Stimulated activated CD4-positive, alpha-beta T cell treated with anti-CD3 and anti-CD28 coated beads, Interleukin-12 subunit alpha, Interleukin-12 subunit beta, amount 100 ng/mL, for 48 hours (primary cell): Measurements from ENCODE around the gene CCDC138.
"Not testable (repeated sequence)": the region's sequence is repeated elsewhere in the genome, so short reads cannot be mapped to it uniquely, and the experiment has no call there.

Source experiments
- DNase-seq, 3 donors: peaks; one replicate each; pipeline ENCODE4 v3.0.0-alpha.2; 2020; ENCODE audit warnings: low read depth in 2 of 3, low spot score in 1 of 3

Gene CCDC138

DNA sequence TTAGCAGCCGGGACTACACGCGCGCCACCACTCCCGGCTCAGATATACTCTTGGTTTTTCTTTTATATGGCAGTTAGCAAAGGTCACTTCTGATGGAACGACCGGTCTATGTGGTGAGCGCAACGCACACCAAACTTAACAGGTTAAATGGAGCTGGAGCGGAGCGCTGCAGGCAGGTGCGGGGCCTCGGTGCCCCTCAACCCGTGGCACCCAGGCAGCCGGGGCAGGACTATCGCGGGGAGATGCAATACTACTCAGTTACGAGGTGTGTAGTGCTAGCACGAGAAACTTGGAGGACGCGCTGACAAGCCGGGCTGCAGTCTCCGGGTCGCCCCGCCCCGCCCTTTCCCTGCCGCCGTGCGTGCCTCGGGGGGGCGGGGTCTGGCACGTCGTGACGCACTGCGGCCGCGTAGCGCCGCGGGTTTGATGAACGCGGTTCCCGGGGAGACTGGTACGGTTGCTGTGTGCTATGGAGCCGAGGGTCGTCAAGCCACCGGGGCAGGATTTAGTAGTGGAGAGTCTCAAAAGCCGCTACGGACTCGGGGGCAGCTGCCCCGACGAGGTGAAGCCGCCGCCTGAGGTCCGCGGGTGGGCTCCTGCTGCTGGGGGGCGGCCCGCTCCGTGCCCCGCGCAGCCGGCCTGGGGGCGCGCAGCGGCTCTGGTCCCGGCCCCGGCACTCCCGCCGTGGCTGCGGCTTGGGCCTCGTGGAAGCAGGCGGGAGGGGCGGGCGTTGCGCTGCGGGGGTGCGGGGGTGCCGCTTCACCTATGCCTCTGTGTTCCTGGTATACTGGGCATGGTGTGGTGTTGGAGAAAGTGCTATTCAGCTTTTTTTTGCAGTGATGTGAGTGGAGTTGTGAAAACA lies at the start of gene CCDC138:
Gene CCDC138, plus strand, starts transcription at position 418 of the 862 bp plus-strand sequence. Its CDS starts 52 bp downstream, at position 470.
- peak; percentile 82 to 92 (median 87) for DNase-seq

GRCh38 chr2:108757973-108758372 lies 28.6 kb upstream of the CCDC138 start:
- not testable (repeated sequence) for DNase-seq

GRCh38 chr2:108762618-108763017 lies 24.0 kb upstream of the CCDC138 start:
- not testable (repeated sequence) for DNase-seq

GRCh38 chr2:108766671-108767070 lies 19.9 kb upstream of the CCDC138 start:
- not testable (repeated sequence) for DNase-seq

- not testable (repeated sequence) for DNase-seq
These were observed 18.7 kb upstream of the CCDC138 start for GRCh38 chr2:108767859-108768258.

- no peak for DNase-seq
These were observed 10.1 kb upstream of the CCDC138 start for GRCh38 chr2:108776475-108776874.

GRCh38 chr2:108778857-108779256 lies 7.7 kb upstream of the CCDC138 start:
- DNase-seq, result no peak

GRCh38 chr2:108786008-108786353 lies 590 bp upstream of the CCDC138 start:
- no peak for DNase-seq

DNA sequence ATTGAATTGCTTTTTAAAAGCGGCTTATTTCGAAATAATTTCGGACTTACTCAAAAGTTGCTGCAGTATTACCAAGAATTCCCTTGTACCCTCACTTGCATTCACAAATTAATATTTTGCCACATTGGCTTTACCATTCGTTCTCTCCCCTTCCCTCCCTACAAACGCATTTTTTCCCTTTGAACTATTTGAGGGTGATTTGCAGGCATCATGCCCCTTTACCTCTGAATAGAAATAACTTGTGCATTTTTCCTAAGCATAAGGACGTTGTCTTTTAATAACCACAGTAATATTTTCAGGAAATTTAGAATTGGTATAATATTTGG lies 608 bp downstream of the CCDC138 start:
- DNase-seq, result no peak

DNA sequence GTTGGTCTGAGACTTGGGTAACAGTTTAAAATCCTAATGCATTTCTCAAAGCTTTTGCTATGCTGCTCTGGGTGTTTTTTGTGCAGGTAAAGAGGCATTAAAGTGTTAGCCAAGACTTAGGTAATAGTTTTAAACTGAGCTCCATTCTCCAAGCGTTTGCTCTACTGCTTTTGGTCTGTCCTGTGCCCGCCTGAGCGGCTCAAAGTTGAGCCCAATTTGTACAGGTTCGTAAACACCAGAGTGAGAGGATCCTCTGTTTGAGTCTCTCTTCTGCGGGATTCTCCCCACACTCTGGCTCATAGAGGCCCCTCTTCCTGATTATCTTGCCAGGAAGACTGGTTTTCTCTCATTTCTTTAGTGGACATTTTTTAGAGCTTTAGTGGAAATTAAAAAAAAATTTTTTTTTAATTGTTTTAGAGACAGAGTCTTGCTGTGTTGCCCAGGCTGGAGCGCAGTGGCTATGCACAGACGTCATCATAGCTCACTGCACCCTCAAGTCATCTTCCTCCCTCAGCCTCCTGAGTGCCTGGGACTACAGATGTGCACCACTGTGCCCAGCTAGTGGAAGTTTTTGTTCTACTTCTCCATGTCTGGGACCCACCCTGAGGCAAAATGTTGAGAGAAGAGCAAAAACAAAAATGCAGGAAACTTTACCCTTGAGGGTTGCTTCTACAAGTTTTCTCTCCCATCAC lies 16.6 kb downstream of the CCDC138 start:
- no peak for DNase-seq

GRCh38 chr2:108805032-108805431 lies 18.5 kb downstream of the CCDC138 start:
- no peak for DNase-seq

DNA sequence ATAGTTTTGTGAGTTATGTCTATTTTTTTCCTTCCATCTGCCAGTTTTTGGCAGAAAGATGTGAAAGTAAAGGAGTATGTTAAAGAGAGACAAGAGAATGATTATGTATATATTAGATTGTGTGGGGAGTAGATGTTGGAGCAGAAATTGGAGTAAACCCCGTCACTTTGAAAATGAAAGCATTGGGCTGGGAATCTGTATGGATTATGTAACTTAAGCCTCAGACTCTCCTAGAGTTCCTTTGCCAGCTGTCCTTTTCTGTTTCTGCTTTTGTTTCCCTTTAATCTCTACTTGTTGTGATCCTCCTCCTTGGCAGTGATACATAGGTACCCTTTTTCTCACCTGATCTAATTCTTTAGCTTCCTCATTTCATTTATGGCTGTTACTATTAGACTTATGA lies 19.2 kb downstream of the CCDC138 start:
- no peak for DNase-seq

GRCh38 chr2:108806371-108807113 lies 20.0 kb downstream of the CCDC138 start:
- no peak for DNase-seq

- no peak for DNase-seq
These were observed 23.4 kb downstream of the CCDC138 start for GRCh38 chr2:108809936-108810335.

DNA sequence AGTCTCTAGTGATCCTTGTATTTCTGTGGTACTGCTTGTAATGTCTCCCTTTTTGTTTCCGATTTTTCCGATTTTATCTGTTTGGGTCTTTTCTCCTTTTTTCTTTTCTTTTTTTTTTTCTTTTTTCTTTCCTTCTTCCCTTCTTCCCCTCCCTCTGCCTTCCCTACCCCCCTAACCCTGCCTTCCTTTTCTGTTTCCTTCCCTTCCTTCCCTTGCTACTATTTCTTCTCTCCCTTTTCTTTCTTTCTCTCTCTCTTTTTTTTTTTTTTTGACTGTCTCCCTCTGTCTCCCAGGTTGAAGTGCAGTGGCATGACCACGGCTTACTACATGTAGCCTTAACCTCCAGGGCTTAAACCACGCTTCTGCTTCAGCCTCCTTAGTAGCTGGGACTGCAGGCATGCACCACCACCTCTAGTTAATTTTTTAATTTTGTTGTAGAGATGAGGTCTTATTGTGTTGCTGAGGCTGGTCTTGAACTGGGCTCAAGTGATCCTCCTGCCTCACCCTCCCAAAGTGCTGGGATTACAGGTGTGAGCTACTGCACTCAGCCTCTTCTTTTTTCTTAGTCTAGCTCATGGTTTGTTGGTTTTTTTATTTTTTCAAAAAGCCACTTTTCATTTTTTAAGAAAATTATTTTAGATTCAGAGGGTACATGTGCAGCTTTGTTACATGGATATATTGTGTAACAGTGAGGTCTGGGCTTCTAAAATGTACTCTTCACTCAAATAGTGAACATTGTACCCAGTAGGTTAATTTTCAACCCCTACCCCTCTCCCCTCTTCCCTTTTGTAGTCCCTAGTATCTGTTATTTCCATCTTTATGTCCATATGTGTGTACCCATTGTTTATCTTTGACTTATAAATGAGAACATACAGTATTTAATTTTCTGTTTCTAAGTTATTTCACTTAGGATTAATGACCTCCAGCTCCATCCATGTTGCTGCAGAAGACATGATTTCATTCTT lies 24.7 kb downstream of the CCDC138 start:
- DNase-seq, result no peak

- DNase-seq, result no peak
These were observed 27.2 kb downstream of the CCDC138 start for GRCh38 chr2:108813732-108814131.

GRCh38 chr2:108820482-108820881 lies 33.9 kb downstream of the CCDC138 start:
- no peak for DNase-seq

GRCh38 chr2:108823286-108823685 lies 36.7 kb downstream of the CCDC138 start:
- DNase-seq, result no peak

GRCh38 chr2:108824316-108825070 lies 37.9 kb downstream of the CCDC138 start:
- no peak for DNase-seq

DNA sequence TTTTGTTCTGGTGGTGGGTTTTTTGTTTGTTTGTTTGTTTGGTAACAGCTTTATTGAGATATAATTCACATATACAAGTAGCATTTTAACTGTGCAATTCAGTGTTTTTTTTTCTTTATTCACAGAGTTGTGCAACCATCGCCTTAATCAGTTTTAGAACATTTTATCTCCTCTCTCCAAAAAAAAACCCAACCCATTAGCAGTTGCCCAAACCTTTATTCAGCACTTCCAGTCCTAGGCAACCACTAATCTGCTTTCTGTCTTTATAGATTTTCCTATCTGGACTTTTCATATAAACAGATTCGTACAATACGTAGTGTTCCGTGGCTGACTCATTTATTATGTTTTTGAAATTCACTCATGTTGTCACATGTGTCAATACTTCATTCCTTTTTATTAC lies 38.7 kb downstream of the CCDC138 start:
- no peak for DNase-seq
